GM12878 (cell line): ENCODE results near the gene CSRP2. TPM values are rescaled to one million over a fixed set of nuclear protein-coding genes. Genes with fewer than 3 reads are reported as not detected.

ENCODE experiments used
- ATAC-seq: fragments of 200-7000 bp; cut with Tn5 transposase; 3 replicates; pipeline ENCODE4 v1.9.1; 2020; ENCODE audit warnings: mild to moderate bottlenecking, moderate library complexity
- BruUV-seq: library from RNA; stranded (reverse); fragments of 400-500 nt; replicated peaks from 2 replicates; lab custom pipeline; 2021; lab: Mats Ljungman, UMichigan
- CTCF ChIA-PET: fragments of 300-600 bp; sonication (Branson Sonifier 250); formaldehyde crosslinking; extraction: SDS; loops from one replicate; lab custom pipeline; 2021; ENCODE audit warnings: inconsistent platforms; lab: Yijun Ruan, JAX
- POLR2A ChIA-PET: fragments of 350-600 bp; formaldehyde crosslinking; extraction: SDS; loops from one replicate; lab custom pipeline; 2021; ENCODE audit warnings: inconsistent platforms; lab: Charles Lee
- RAD21 ChIA-PET: fragments of 300-600 bp; sonication (Branson Sonifier 250); formaldehyde crosslinking; loops from one replicate; lab custom pipeline; 2023; ENCODE audit warnings: antibody characterized with exemption; ENCODE audit not compliant: unreplicated experiment; lab: Charles Lee
- SMC1A ChIA-PET: fragments of 300-600 bp; sonication (Branson Sonifier 250); formaldehyde crosslinking; loops from one replicate; lab custom pipeline; 2023; ENCODE audit not compliant: unreplicated experiment, uncharacterized antibody; lab: Charles Lee
- DNase-seq: peaks from one replicate; pipeline ENCODE4 v3.0.0-alpha.2; 2011; ENCODE audit warnings: low read depth, low spot score
- FAIRE-seq: peaks from 3 replicates; lab custom pipeline; 2011; peaks lifted over from hg19 to GRCh38; lab: Jason Lieb, UNC
- H2AFZ ChIP-seq: 2 replicates; pipeline ENCODE4 v1.6.0; 2011; ENCODE audit warnings: low read depth, low read length, control low read depth; ENCODE audit not compliant: control insufficient read depth
- H3K27ac ChIP-seq: 2 replicates; pipeline ENCODE4 v1.5.1; 2011; ENCODE audit warnings: control low read depth; ENCODE audit not compliant: control insufficient read depth, insufficient read depth
- H3K27me3 ChIP-seq, 2 experiments: replicated peaks in 1 of 2; 2 replicates each; pipeline versions ENCODE4 v1.6.0 to v1.6.1; 2011; ENCODE audit warnings: low read length in 1 of 2; ENCODE audit not compliant: control insufficient read depth in 2 of 2, insufficient read depth in 2 of 2
- H3K36me3 ChIP-seq, 2 experiments: 2 replicates each; pipeline ENCODE4 v1.5.1; 2011; ENCODE audit warnings: low read length in 1 of 2; ENCODE audit not compliant: control insufficient read depth in 2 of 2, insufficient read depth in 2 of 2
- H3K4me1 ChIP-seq: 2 replicates; pipeline ENCODE4 v1.6.1; 2011; ENCODE audit warnings: mild to moderate bottlenecking, low read length, moderate library complexity, mixed read lengths; ENCODE audit not compliant: control insufficient read depth, insufficient read depth
- H3K4me2 ChIP-seq: 2 replicates; pipeline ENCODE4 v1.6.0; 2011; ENCODE audit warnings: control low read depth; ENCODE audit not compliant: control insufficient read depth, insufficient read depth
- H3K4me3 ChIP-seq: fragments of 200-600 bp; sonication (generic); 2 replicates; pipeline ENCODE4 v1.5.1; 2016
- H3K79me2 ChIP-seq: 2 replicates; pipeline ENCODE4 v1.6.0; 2011; ENCODE audit warnings: low read length; ENCODE audit not compliant: control insufficient read depth, insufficient read depth
- H3K9ac ChIP-seq: 2 replicates; pipeline ENCODE4 v1.8.0; 2011; ENCODE audit warnings: low read length, control low read depth, mixed read lengths; ENCODE audit not compliant: control insufficient read depth, insufficient read depth
- H3K9me3 ChIP-seq: replicated peaks from 3 replicates; pipeline ENCODE4 v1.5.1; 2011; ENCODE audit warnings: mild to moderate bottlenecking, low read length; ENCODE audit not compliant: control insufficient read depth, insufficient read depth
- H4K20me1 ChIP-seq: 2 replicates; pipeline ENCODE4 v1.6.0; 2011; ENCODE audit not compliant: control insufficient read depth, insufficient read depth
- CBX3 ChIP-seq: fragments of 200-600 bp; sonication (generic); IDR thresholded peaks from 2 replicates; pipeline ENCODE4 v1.6.1; 2016; ENCODE audit warnings: low read depth, borderline replicate concordance
- EED ChIP-seq: sonication (generic); IDR thresholded peaks from 2 replicates; pipeline ENCODE4 v1.6.1; 2016; ENCODE audit warnings: antibody characterized with exemption, low read depth
- FOXM1 ChIP-seq: IDR thresholded peaks from 2 replicates; pipeline ENCODE4 v1.6.1; 2012; ENCODE audit warnings: low read depth, mild to moderate bottlenecking, inconsistent platforms, low read length, moderate library complexity
- MTA3 ChIP-seq: IDR thresholded peaks from 2 replicates; pipeline ENCODE4 v1.6.1; 2012; ENCODE audit warnings: low read length, inconsistent platforms, borderline replicate concordance
- POLR2A ChIP-seq: IDR thresholded peaks from 2 replicates; pipeline ENCODE4 v1.6.1; 2011; ENCODE audit warnings: low read depth, mild to moderate bottlenecking, low read length
- RAD51 ChIP-seq: fragments of 450-650 bp; IDR thresholded peaks from 2 replicates; pipeline ENCODE4 v1.6.1; 2016; ENCODE audit warnings: moderate library complexity, mild to moderate bottlenecking, inconsistent platforms
- SIN3A ChIP-seq: IDR thresholded peaks from 2 replicates; pipeline ENCODE4 v1.6.1; 2012; ENCODE audit warnings: low read depth, low read length, improper control_type of control experiment
- SMARCA5 ChIP-seq: fragments of 450-650 bp; IDR thresholded peaks from 2 replicates; pipeline ENCODE4 v1.6.1; 2017; ENCODE audit warnings: mild to moderate bottlenecking
- WGBS: methylation state at CpG from one replicate; pipeline ENCODE4 v1.1.6; 2016; ENCODE audit warnings: low lambda C conversion rate; ENCODE audit not compliant: insufficient replicate concordance, insufficient coverage; ENCODE audit errors: missing lambda C conversion rate; 5-methylcytosine and 5-hydroxymethylcytosine counted together
- in situ Hi-C: fragments of 300-500 bp; cut with MboI; formaldehyde crosslinking; loops from 9 replicates; pipeline ENCODE4 v1.14.3; 2018; ENCODE audit warnings: mixed read lengths
- intact Hi-C: fragments of 100-400 bp; cut with micrococcal nuclease; formaldehyde crosslinking; loops from one replicate; pipeline ENCODE4 v1.14.2; 2022; ENCODE audit not compliant: unreplicated experiment
- polyA plus RNA-seq, 11 experiments: library from polyadenylated mRNA; depleted of rRNA in 4 of 11; unstranded in 6 of 11; stranded (reverse) in 5 of 11; fragments of >200 nt; fragmentation: Nextera tagmentation in 4 of 11; fragmentation: Illumina TruSeq in 1 of 11; extraction: Ambion mirVana in 4 of 11; extraction: Trizol in 1 of 11; gene quantifications; 1 replicate in 1 of 11; 2 replicates in 10 of 11; pipeline versions ENCODE4 v1.2.1 to v1.2.3, GENCODE V29; 2011 to 2016; ENCODE audit warnings: inconsistent platforms in 2 of 11, missing spikeins in 2 of 11, low read depth in 1 of 11
- total RNA-seq, 4 experiments: library from RNA; depleted of rRNA in 3 of 4; stranded (reverse); fragments of >200 nt in 3 of 4; fragmentation: Illumina TruSeq in 1 of 4; extraction: Trizol in 1 of 4; gene quantifications; 2 replicates each; pipeline versions ENCODE4 v1.2.1 to v1.2.3, GENCODE V29; 2013 to 2021
- TF ChIP-seq, protein P1 (sequence below), 3 experiments: IDR thresholded peaks in 2 of 3; conservative IDR thresholded peaks in 1 of 3; 2 replicates each; pipeline ENCODE4 v1.5.1; 2011; ENCODE audit warnings: low read depth in 3 of 3, low read length in 3 of 3, mild to moderate bottlenecking in 3 of 3, control low read depth in 2 of 3, moderate library complexity in 2 of 3, inconsistent platforms in 1 of 3, mixed read lengths in 1 of 3; ENCODE audit not compliant: control insufficient read depth in 2 of 3, insufficient read depth in 1 of 3; ENCODE audit errors: extremely low read depth in 1 of 3

CSRP2 gene
- total and polyA plus RNA-seq, 10 of the 15 experiments (the other 5 are each of a cell fraction or from before 2014, with no cell fraction given): 0.08 to 1.6 (median 0.52) TPM

DNA sequence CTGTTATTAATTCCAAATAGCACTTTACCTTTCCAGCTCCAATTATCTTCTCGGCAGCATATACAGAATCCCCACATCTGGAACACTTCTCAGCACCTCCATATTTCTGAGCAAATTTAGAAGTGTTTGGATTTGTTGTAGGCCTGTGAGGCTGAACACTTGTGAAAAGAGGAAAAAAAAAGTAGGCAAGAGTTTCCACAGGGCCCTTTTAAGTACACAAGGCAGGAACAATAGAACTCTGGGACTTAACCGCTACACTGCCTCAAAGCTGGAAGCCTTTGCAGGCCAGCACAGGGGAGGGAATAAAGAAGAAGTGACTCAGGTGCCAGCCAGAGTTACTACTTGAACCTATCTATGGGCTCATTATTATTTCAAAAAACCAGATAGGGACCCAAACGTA lies 18.6 kb downstream of the CSRP2 start:
- no peak for ATAC-seq
- DNase-seq: no peak
- H2AFZ ChIP-seq: no peak overlapping the region
- CTCF ChIA-PET: interaction anchor here (0.6 to 0.7 kb wide), 2 partner anchors 8 to 151 kb away, joined by 3 read pairs; no protein-coding TSS in a partner anchor
- 90% methylated on average over 3 of the region's 3 CpGs for WGBS
- TF ChIP-seq SMARCA5: no peak
- no peak for TF ChIP-seq POLR2A
- TF ChIP-seq, protein P1, sequence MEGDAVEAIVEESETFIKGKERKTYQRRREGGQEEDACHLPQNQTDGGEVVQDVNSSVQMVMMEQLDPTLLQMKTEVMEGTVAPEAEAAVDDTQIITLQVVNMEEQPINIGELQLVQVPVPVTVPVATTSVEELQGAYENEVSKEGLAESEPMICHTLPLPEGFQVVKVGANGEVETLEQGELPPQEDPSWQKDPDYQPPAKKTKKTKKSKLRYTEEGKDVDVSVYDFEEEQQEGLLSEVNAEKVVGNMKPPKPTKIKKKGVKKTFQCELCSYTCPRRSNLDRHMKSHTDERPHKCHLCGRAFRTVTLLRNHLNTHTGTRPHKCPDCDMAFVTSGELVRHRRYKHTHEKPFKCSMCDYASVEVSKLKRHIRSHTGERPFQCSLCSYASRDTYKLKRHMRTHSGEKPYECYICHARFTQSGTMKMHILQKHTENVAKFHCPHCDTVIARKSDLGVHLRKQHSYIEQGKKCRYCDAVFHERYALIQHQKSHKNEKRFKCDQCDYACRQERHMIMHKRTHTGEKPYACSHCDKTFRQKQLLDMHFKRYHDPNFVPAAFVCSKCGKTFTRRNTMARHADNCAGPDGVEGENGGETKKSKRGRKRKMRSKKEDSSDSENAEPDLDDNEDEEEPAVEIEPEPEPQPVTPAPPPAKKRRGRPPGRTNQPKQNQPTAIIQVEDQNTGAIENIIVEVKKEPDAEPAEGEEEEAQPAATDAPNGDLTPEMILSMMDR (IDR thresholded peaks at IDR 0.05 in 2 of 3, conservative IDR thresholded peaks at IDR 0.05 in 1 of 3; ENCODE audit: control insufficient read depth in 2 of 3, extremely low read depth in 1 of 3, insufficient read depth in 1 of 3, low read depth in 3 of 3, low read length in 3 of 3): no peak
- TF ChIP-seq RAD51: no peak
- no peak for TF ChIP-seq SIN3A
- no peak for TF ChIP-seq MTA3
- TF ChIP-seq EED: no peak
- TF ChIP-seq FOXM1: no peak
- no peak for TF ChIP-seq CBX3
- H3K4me2 ChIP-seq: no peak overlapping the region
- H3K36me3 ChIP-seq: no peaks in the 10 kb centered on the region; a peak in 1 of 4 replicates
- no TSS peak for BruUV-seq
- POLR2A ChIA-PET: no interaction called here
- H3K4me1 ChIP-seq: no peaks in the 10 kb centered on the region; the same call in 1 of the 2 replicates
- RAD21 ChIA-PET: no interaction called here
- H3K27ac ChIP-seq: no peak overlapping the region
- no peaks in the 10 kb centered on the region for H4K20me1 ChIP-seq
- H3K9ac ChIP-seq: no peak overlapping the region
- H3K79me2 ChIP-seq: no peaks in the 10 kb centered on the region
- no peaks in the 10 kb centered on the region for H3K9me3 ChIP-seq
- in situ Hi-C loops: no loop called here
- H3K4me3 ChIP-seq: no peak overlapping the region
- H3K27me3 ChIP-seq: no peaks in the 10 kb centered on the region
- SMC1A ChIA-PET: no interaction called here
- FAIRE-seq: no peak
- intact Hi-C loops: no loop called here
